OCI-LY7 (cell line): ENCODE data around the gene BRI3BP.

ENCODE experiments used
- EZH2phosphoT487 ChIP-seq: fragments of 200-600 bp; sonication (generic); IDR thresholded peaks from 2 replicates; pipeline ENCODE4 v1.6.1; 2018; ENCODE audit warnings: low read depth, borderline replicate concordance, mild to moderate bottlenecking, mixed run types, antibody characterized with exemption, low read length, moderate library complexity, mixed read lengths
- TF ChIP-seq, protein P1 (sequence below): fragments of 200-600 bp; sonication (generic); conservative IDR thresholded peaks from 2 replicates; pipeline ENCODE4 v1.5.1; 2014; ENCODE audit warnings: mild to moderate bottlenecking, antibody characterized with exemption, low read length, moderate library complexity, mixed read lengths

DNA sequence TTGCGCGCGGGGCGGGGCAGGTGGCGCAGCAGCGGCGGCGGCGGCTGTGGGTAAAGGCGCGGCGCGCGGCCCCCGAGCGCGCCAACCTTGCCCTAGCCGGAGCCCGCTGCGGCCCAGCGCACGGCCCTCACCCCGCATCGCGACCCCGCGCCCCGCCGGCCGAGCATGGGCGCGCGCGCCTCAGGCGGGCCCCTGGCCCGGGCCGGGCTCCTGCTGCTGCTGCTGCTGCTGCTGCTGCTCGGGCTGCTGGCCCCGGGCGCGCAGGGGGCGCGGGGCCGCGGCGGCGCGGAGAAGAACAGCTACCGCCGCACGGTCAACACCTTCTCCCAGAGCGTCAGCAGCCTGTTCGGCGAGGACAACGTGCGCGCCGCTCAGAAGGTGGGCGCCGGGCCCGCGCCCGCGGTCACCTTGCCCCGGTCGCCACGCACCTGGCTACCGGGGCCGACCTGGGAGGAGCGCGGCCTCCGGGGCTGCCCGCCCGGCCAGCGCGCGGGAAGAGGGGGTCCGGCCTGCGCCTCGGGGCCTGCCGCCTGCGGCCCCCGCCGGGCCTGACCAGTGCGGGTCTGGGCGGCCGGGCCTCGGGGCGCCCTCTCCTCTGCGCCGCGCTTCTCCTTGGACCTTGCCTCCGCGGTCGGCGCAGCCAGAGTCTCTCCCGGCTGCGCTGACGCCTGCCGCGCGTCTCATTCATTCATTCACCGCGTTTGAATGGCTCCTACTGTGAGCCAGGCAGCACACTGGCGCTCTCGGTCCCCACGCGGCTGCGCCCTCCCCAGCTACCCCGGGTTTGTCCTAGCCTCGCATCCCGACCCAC is at the start of gene BRI3BP:
- TF ChIP-seq, protein P1, sequence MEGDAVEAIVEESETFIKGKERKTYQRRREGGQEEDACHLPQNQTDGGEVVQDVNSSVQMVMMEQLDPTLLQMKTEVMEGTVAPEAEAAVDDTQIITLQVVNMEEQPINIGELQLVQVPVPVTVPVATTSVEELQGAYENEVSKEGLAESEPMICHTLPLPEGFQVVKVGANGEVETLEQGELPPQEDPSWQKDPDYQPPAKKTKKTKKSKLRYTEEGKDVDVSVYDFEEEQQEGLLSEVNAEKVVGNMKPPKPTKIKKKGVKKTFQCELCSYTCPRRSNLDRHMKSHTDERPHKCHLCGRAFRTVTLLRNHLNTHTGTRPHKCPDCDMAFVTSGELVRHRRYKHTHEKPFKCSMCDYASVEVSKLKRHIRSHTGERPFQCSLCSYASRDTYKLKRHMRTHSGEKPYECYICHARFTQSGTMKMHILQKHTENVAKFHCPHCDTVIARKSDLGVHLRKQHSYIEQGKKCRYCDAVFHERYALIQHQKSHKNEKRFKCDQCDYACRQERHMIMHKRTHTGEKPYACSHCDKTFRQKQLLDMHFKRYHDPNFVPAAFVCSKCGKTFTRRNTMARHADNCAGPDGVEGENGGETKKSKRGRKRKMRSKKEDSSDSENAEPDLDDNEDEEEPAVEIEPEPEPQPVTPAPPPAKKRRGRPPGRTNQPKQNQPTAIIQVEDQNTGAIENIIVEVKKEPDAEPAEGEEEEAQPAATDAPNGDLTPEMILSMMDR: no peak
- no peak for TF ChIP-seq EZH2phosphoT487
